GM23248 (cell line): ENCODE results near the gene ARIH2. TPM values are rescaled to one million over a fixed set of nuclear protein-coding genes. Genes with fewer than 3 reads are reported as not detected.
A peak's percentile ranks its signal among the peaks of the same experiment; 100 is the strongest.

Experiments
- DNase-seq: peaks from one replicate; pipeline ENCODE4 v3.0.0-alpha.2; 2015
- H2AFZ ChIP-seq: fragments of 200-600 bp; sonication (generic); 2 replicates; pipeline ENCODE4 v1.6.1; 2016; ENCODE audit warnings: antibody characterized with exemption
- H3F3A ChIP-seq: fragments of 200-600 bp; sonication (generic); 2 replicates; pipeline ENCODE4 v1.6.1; 2016; ENCODE audit warnings: mild to moderate bottlenecking, antibody characterized with exemption, mixed run types; ENCODE audit not compliant: insufficient read depth
- H3K27ac ChIP-seq: fragments of 200-600 bp; sonication (generic); 2 replicates; pipeline ENCODE4 v1.5.1; 2016; ENCODE audit warnings: mild to moderate bottlenecking
- H3K27me3 ChIP-seq: fragments of 200-600 bp; sonication (generic); replicated peaks from 2 replicates; pipeline ENCODE4 v1.6.1; 2016; ENCODE audit warnings: mild to moderate bottlenecking; ENCODE audit not compliant: insufficient read depth
- H3K36me3 ChIP-seq: fragments of 200-600 bp; sonication (generic); 2 replicates; pipeline ENCODE4 v1.6.1; 2016; ENCODE audit warnings: low read depth, mild to moderate bottlenecking
- H3K4me1 ChIP-seq: fragments of 200-600 bp; sonication (generic); 2 replicates; pipeline ENCODE4 v1.6.1; 2016; ENCODE audit warnings: mild to moderate bottlenecking; ENCODE audit not compliant: insufficient read depth
- H3K4me2 ChIP-seq: fragments of 200-600 bp; sonication (generic); one replicate; pipeline ENCODE4 v1.6.1; 2016; ENCODE audit warnings: mild to moderate bottlenecking; ENCODE audit not compliant: unreplicated experiment
- H3K4me3 ChIP-seq: fragments of 200-600 bp; sonication (generic); 2 replicates; pipeline ENCODE4 v1.5.1; 2016; ENCODE audit warnings: mild to moderate bottlenecking
- H3K79me2 ChIP-seq: fragments of 200-600 bp; sonication (generic); 2 replicates; pipeline ENCODE4 v1.6.1; 2016; ENCODE audit warnings: mild to moderate bottlenecking; ENCODE audit not compliant: insufficient read depth
- H3K9ac ChIP-seq: fragments of 200-600 bp; sonication (generic); 2 replicates; pipeline ENCODE4 v1.6.1; 2016; ENCODE audit warnings: mild to moderate bottlenecking
- H3K9me2 ChIP-seq: fragments of 200-600 bp; sonication (generic); 2 replicates; pipeline ENCODE4 v1.6.1; 2016; ENCODE audit warnings: mixed run types, mild to moderate bottlenecking, moderate library complexity; ENCODE audit not compliant: insufficient read depth
- H3K9me3 ChIP-seq: fragments of 200-600 bp; sonication (generic); one replicate; pipeline ENCODE4 v1.6.1; 2017; ENCODE audit warnings: low read depth
- H4K20me1 ChIP-seq: fragments of 200-600 bp; sonication (generic); 2 replicates; pipeline ENCODE4 v1.6.0; 2016; ENCODE audit not compliant: insufficient read depth
- EZH2 ChIP-seq: fragments of 200-600 bp; sonication (generic); IDR thresholded peaks from 2 replicates; pipeline ENCODE4 v1.6.1; 2018; ENCODE audit warnings: antibody characterized with exemption, mild to moderate bottlenecking; ENCODE audit not compliant: insufficient read depth, poor library complexity, severe bottlenecking
- EZH2phosphoT487 ChIP-seq: fragments of 200-600 bp; sonication (generic); IDR thresholded peaks from 2 replicates; pipeline ENCODE4 v1.6.1; 2018; ENCODE audit warnings: antibody characterized with exemption, moderate library complexity, mild to moderate bottlenecking, low read depth; ENCODE audit not compliant: insufficient read depth
- whole genome bisulfite sequencing, 2 experiments: methylation state at CpG; one replicate each; pipeline ENCODE4 v1.1.6; 2015 to 2017; ENCODE audit warnings: low lambda C conversion rate in 2 of 2, low coverage in 1 of 2; ENCODE audit errors: missing lambda C conversion rate in 2 of 2; 5-methylcytosine and 5-hydroxymethylcytosine counted together
- in situ Hi-C: fragments of 300-500 bp; cut with MboI; formaldehyde crosslinking; loops from 2 replicates; pipeline ENCODE4 v1.15.0; 2020
- polyA plus RNA-seq: library from polyadenylated mRNA; unstranded; fragments of >200 nt; fragmentation: Nextera tagmentation; extraction: Ambion mirVana; gene quantifications from 2 replicates; pipeline ENCODE4 v1.2.1, GENCODE V29; 2016
- total RNA-seq: library from RNA; depleted of rRNA; stranded (reverse); fragments of >200 nt; shearing (Covaris generic); gene quantifications from 2 replicates; pipeline ENCODE4 v1.2.3, GENCODE V29; 2014

Gene ARIH2
- total and polyA plus RNA-seq, 2 experiments from 2014 or later, result 59.7 to 102 TPM

GRCh38 chr3:48915296-48915695 lies 3.3 kb upstream of the ARIH2 start:
- Histone ChIP-seq H3K4me1 (0 out of 2 replicates have a peak, but pooled peaks cover 5% of the 10 kb centered on the region), H4K20me1 (no peaks in the 10 kb centered on the region), H3K79me2 (peaks cover 19% of the 10 kb centered on the region), H3K4me2 (no peak overlapping the region), H3F3A (peaks cover 15% of the 10 kb centered on the region; the same call in 1 of the 2 replicates), H3K36me3 (no peaks in the 10 kb centered on the region), H3K9me3 (no peaks in the 10 kb centered on the region), H3K9me2 (no peaks in the 10 kb centered on the region), H3K4me3 (no peak overlapping the region), H3K27me3 (no peaks in the 10 kb centered on the region), H3K27ac (no peak overlapping the region), H2AFZ (no peak overlapping the region), H3K9ac (no peak overlapping the region)
- in situ Hi-C loops, result no loop called here
- 75 to 90% methylated on average over 1 of the region's 1 CpG for WGBS, 2 experiments
- DNase-seq, result no peak
- no peak for TF ChIP-seq EZH2phosphoT487
- TF ChIP-seq EZH2, result no peak

GRCh38 chr3:48919215-48920138 lies 835 bp downstream of the ARIH2 start:
- Histone ChIP-seq H2AFZ (peak overlapping the region; percentile 79), H4K20me1 (0 out of 2 replicates have a peak, but pooled peaks cover 8% of the 10 kb centered on the region), H3K4me2 (peak overlapping the region; percentile 97), H3F3A (peaks cover 15% of the 10 kb centered on the region; the same call in 1 of the 2 replicates), H3K4me1 (0 out of 2 replicates have a peak, but pooled peaks cover 5% of the 10 kb centered on the region), H3K27ac (peak overlapping the region; percentile 92), H3K9me2 (no peaks in the 10 kb centered on the region), H3K4me3 (peak overlapping the region; percentile 75), H3K79me2 (peaks cover 52% of the 10 kb centered on the region), H3K27me3 (no peaks in the 10 kb centered on the region), H3K9ac (peak overlapping the region; percentile 90), H3K9me3 (no peaks in the 10 kb centered on the region), H3K36me3 (no peaks in the 10 kb centered on the region; the same call in 1 of the 2 replicates)
- peak; percentile 75 for DNase-seq
- in situ Hi-C loops, result no loop called here
- TF ChIP-seq EZH2 (no peak), EZH2phosphoT487 (no peak)
- WGBS, 2 experiments, result 1 to 2% methylated on average over 53 to 54 of the region's 54 CpGs

GRCh38 chr3:48926425-48927392 lies 8.1 kb downstream of the ARIH2 start:
- Histone ChIP-seq H3K4me2 (peak overlapping the region; percentile 4), H3K36me3 (peaks cover 3% of the 10 kb centered on the region), H3K79me2 (peaks cover 100% of the 10 kb centered on the region), H4K20me1 (peaks cover 30% of the 10 kb centered on the region; the same call in 1 of the 2 replicates), H3K9me2 (no peaks in the 10 kb centered on the region), H3K4me1 (peaks cover 29% of the 10 kb centered on the region), H2AFZ (no peak overlapping the region), H3K27me3 (no peaks in the 10 kb centered on the region), H3K9me3 (no peaks in the 10 kb centered on the region), H3K4me3 (no peak overlapping the region), H3K9ac (no peak overlapping the region), H3F3A (peaks cover 32% of the 10 kb centered on the region), H3K27ac (peak overlapping the region; percentile 28)
- WGBS, 2 experiments, result 79 to 83% methylated on average over 11 of the region's 11 CpGs
- TF ChIP-seq EZH2 (no peak), EZH2phosphoT487 (no peak)
- peak; percentile 34 for DNase-seq
- in situ Hi-C loops, result no loop called here

GRCh38 chr3:48927928-48928327 lies 9.3 kb downstream of the ARIH2 start:
- H3K79me2 ChIP-seq, result peaks cover 100% of the 10 kb centered on the region
- peak; percentile 59 for DNase-seq
- peak overlapping the region; percentile 28 for H3K27ac ChIP-seq
- H2AFZ ChIP-seq, result no peak overlapping the region
- 4 to 6% methylated on average over 2 of the region's 2 CpGs for WGBS, 2 experiments
- no peaks in the 10 kb centered on the region for H3K9me2 ChIP-seq
- in situ Hi-C loops, result no loop called here
- H4K20me1 ChIP-seq, result peaks cover 28% of the 10 kb centered on the region; the same call in 1 of the 2 replicates
- no peaks in the 10 kb centered on the region for H3K9me3 ChIP-seq
- no peak overlapping the region for H3K9ac ChIP-seq
- peak overlapping the region; percentile 21 for H3K4me2 ChIP-seq
- no peak for TF ChIP-seq EZH2phosphoT487
- H3K27me3 ChIP-seq, result no peaks in the 10 kb centered on the region
- H3K36me3 ChIP-seq, result peaks cover 3% of the 10 kb centered on the region
- H3K4me3 ChIP-seq, result no peak overlapping the region
- peaks cover 32% of the 10 kb centered on the region for H3F3A ChIP-seq
- peaks cover 29% of the 10 kb centered on the region for H3K4me1 ChIP-seq
